ENCODE results near the gene MOB3B.
"Not testable (repeated sequence)": the region's sequence is repeated elsewhere in the genome, so short reads cannot be mapped to it uniquely, and the experiment has no call there.

Gene MOB3B

DNA sequence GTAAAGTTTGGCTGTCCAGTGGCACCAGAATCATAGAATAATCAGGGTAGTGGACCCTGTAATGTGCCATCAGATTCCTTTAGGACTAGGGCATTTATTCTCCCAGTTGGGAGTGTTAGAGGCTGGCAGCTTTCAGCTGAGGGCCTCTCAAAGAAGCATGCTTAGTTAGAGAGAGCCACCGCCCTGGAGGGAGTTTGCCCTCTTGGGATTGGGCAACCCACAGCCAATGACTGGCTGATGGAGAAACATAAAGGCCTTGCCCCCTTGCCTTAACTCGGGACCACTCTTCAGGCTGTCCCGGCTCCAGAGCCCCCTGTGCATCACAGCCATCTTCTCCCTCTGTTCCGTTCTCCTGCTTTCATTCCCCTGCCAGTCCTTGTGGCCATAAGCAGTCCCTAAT lies 26.0 kb downstream of the MOB3B start:
- H3K27me3 ChIP-seq (ENCODE audit: control insufficient read depth in 5 of 5, insufficient read depth in 4 of 5, low read length in 5 of 5) = no peaks in the 10 kb centered on the region
- no peak overlapping the region for H3K27ac ChIP-seq (ENCODE audit: low read depth, low read length)
- H3K4me3 ChIP-seq (ENCODE audit: low read depth in 1 of 5, low read length in 5 of 5) = no peak overlapping the region
- no peak overlapping the region for H3K9ac ChIP-seq (ENCODE audit: low read length in 5 of 5)
- H3K36me3 ChIP-seq (ENCODE audit: control insufficient read depth in 5 of 5, insufficient read depth in 5 of 5, low read length in 5 of 5) = no peaks in the 10 kb centered on the region
- H3K9me3 ChIP-seq (ENCODE audit: control insufficient read depth in 5 of 5, low read length in 5 of 5) = no peaks in the 10 kb centered on the region
- H3K4me1 ChIP-seq (ENCODE audit: control insufficient read depth in 5 of 5, insufficient read depth in 5 of 5, low read length in 5 of 5) = peaks cover 0 to 2% (median 0%) of the 10 kb centered on the region in 5 donors

GRCh38 chr9:27500902-27501301 lies 28.7 kb downstream of the MOB3B start:
- not testable (repeated sequence) for H3K36me3 ChIP-seq (ENCODE audit: control insufficient read depth in 5 of 5, insufficient read depth in 5 of 5, low read length in 5 of 5); H3K27me3 ChIP-seq (ENCODE audit: control insufficient read depth in 5 of 5, insufficient read depth in 4 of 5, low read length in 5 of 5); H3K9ac ChIP-seq (ENCODE audit: low read length in 5 of 5); H3K9me3 ChIP-seq (ENCODE audit: control insufficient read depth in 5 of 5, low read length in 5 of 5); H3K27ac ChIP-seq (ENCODE audit: low read depth, low read length); H3K4me3 ChIP-seq (ENCODE audit: low read depth in 1 of 5, low read length in 5 of 5); H3K4me1 ChIP-seq (ENCODE audit: control insufficient read depth in 5 of 5, insufficient read depth in 5 of 5, low read length in 5 of 5)

DNA sequence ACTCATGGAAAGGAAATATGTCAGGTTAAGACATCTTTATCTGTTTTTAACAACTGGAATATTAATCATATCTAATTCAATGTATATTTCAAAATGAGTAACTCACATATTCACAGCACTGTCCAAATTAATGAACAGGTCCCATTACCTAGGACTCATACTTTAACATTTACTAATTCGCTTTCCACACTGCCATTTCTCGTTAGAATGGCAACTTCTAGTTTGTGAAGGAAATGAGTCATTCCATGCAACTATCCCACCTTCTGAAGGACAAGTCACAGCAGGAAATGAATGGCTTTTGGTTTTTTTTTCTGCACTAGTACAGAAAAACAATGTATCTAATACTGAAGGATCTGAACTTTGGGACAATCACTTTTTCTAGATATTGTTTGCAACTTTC lies 30.2 kb downstream of the MOB3B start:
- Histone ChIP-seq H3K9ac (ENCODE audit: low read length in 5 of 5) (no peak overlapping the region), H3K9me3 (ENCODE audit: control insufficient read depth in 5 of 5, low read length in 5 of 5) (no peaks in the 10 kb centered on the region), H3K27me3 (ENCODE audit: control insufficient read depth in 5 of 5, insufficient read depth in 4 of 5, low read length in 5 of 5) (no peaks in the 10 kb centered on the region), H3K4me1 (ENCODE audit: control insufficient read depth in 5 of 5, insufficient read depth in 5 of 5, low read length in 5 of 5) (peaks cover 0 to 7% (median 5%) of the 10 kb centered on the region in 5 donors), H3K4me3 (ENCODE audit: low read depth in 1 of 5, low read length in 5 of 5) (no peak overlapping the region), H3K36me3 (ENCODE audit: control insufficient read depth in 5 of 5, insufficient read depth in 5 of 5, low read length in 5 of 5) (no peaks in the 10 kb centered on the region), H3K27ac (ENCODE audit: low read depth, low read length) (no peak overlapping the region)

- Histone ChIP-seq H3K9ac (ENCODE audit: low read length in 5 of 5) (no peak overlapping the region), H3K4me3 (ENCODE audit: low read depth in 1 of 5, low read length in 5 of 5) (no peak overlapping the region), H3K9me3 (ENCODE audit: control insufficient read depth in 5 of 5, low read length in 5 of 5) (no peaks in the 10 kb centered on the region), H3K27me3 (ENCODE audit: control insufficient read depth in 5 of 5, insufficient read depth in 4 of 5, low read length in 5 of 5) (no peaks in the 10 kb centered on the region), H3K27ac (ENCODE audit: low read depth, low read length) (no peak overlapping the region), H3K36me3 (ENCODE audit: control insufficient read depth in 5 of 5, insufficient read depth in 5 of 5, low read length in 5 of 5) (no peaks in the 10 kb centered on the region), H3K4me1 (ENCODE audit: control insufficient read depth in 5 of 5, insufficient read depth in 5 of 5, low read length in 5 of 5) (peaks cover 0 to 7% (median 5%) of the 10 kb centered on the region in 5 donors)
These were observed 31.7 kb downstream of the MOB3B start for GRCh38 chr9:27497883-27498417.

DNA sequence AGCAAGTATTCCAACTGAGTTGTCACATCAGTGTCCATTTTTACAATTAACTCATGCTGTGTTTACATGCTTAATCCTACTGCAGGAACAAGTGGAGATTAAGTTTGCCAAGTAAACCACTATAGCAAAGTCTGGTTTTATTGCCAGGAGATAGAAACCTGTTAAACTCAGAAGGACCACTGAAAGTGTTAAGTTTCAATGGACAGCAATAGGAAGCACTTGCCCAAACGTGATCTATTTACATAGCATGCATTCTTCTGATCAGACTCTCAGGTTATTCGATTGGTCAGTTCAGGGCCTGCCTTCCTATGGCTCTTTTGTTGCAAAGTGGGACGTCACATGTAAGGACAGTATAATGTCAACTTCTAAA lies 33.5 kb downstream of the MOB3B start:
- H3K36me3 ChIP-seq (ENCODE audit: control insufficient read depth in 5 of 5, insufficient read depth in 5 of 5, low read length in 5 of 5) = no peaks in the 10 kb centered on the region
- H3K27me3 ChIP-seq (ENCODE audit: control insufficient read depth in 5 of 5, insufficient read depth in 4 of 5, low read length in 5 of 5) = no peaks in the 10 kb centered on the region
- H3K27ac ChIP-seq (ENCODE audit: low read depth, low read length) = no peak overlapping the region
- H3K9me3 ChIP-seq (ENCODE audit: control insufficient read depth in 5 of 5, low read length in 5 of 5) = no peaks in the 10 kb centered on the region
- peaks cover 0 to 7% (median 5%) of the 10 kb centered on the region in 5 donors for H3K4me1 ChIP-seq (ENCODE audit: control insufficient read depth in 5 of 5, insufficient read depth in 5 of 5, low read length in 5 of 5)
- no peak overlapping the region for H3K4me3 ChIP-seq (ENCODE audit: low read depth in 1 of 5, low read length in 5 of 5)
- H3K9ac ChIP-seq (ENCODE audit: low read length in 5 of 5) = no peak overlapping the region

DNA sequence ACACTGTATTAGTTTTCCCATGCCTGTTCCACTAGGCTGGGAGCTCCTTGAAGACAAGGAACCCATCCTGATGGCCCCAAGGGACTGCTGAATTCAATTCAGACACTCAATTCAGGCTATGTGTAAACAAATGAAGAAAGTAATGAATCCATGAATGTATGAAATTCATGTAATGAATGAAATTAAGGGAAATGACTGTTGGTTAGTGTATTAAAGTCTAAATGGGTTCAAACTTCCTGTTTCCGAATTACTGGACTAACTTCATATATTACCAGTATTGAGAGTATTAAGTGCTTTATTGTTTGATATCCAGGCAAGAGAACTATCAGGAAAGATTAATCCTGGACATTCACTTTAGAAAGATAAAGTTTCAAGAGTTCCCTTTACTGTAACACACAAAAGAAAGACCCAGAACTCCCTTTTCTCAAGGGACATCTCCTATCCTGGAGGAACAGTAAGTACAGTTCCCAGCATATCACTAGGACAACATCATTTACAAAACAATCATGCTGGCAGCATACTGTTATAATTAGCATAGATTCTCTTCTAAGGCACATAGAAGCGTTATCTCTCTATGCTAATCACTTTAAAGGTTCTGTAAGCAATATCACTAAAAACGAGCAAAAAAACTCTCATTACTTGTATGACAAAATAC lies 34.0 kb downstream of the MOB3B start:
- H3K36me3 ChIP-seq (ENCODE audit: control insufficient read depth in 5 of 5, insufficient read depth in 5 of 5, low read length in 5 of 5) = no peaks in the 10 kb centered on the region
- no peaks in the 10 kb centered on the region for H3K27me3 ChIP-seq (ENCODE audit: control insufficient read depth in 5 of 5, insufficient read depth in 4 of 5, low read length in 5 of 5)
- no peak overlapping the region for H3K9ac ChIP-seq (ENCODE audit: low read length in 5 of 5)
- no peaks in the 10 kb centered on the region for H3K9me3 ChIP-seq (ENCODE audit: control insufficient read depth in 5 of 5, low read length in 5 of 5)
- H3K4me3 ChIP-seq (ENCODE audit: low read depth in 1 of 5, low read length in 5 of 5) = no peak overlapping the region
- no peak overlapping the region for H3K27ac ChIP-seq (ENCODE audit: low read depth, low read length)
- H3K4me1 ChIP-seq (ENCODE audit: control insufficient read depth in 5 of 5, insufficient read depth in 5 of 5, low read length in 5 of 5) = peaks cover 0 to 7% (median 5%) of the 10 kb centered on the region in 5 donors

DNA sequence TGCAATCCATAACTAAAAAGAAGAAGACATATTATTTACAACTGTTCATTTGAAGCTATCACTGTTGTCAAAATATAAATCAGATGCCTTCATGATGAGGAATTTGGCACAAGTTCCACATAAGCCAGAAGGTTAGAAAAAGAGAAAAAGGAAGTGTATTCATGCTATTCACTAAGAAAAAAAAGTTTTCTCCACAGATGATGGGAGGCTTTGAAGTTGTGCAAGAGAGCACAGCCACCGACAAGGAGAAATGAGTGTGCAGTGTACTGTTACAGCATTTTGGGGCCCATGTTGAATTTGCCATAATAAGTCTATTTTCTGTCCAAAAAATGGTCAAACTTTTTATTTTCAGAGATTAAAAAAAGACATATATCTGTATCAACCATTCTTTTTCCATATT lies 38.5 kb downstream of the MOB3B start:
- Histone ChIP-seq H3K4me1 (ENCODE audit: control insufficient read depth in 5 of 5, insufficient read depth in 5 of 5, low read length in 5 of 5) (peaks cover 0 to 6% (median 4%) of the 10 kb centered on the region in 5 donors), H3K36me3 (ENCODE audit: control insufficient read depth in 5 of 5, insufficient read depth in 5 of 5, low read length in 5 of 5) (no peaks in the 10 kb centered on the region), H3K27ac (ENCODE audit: low read depth, low read length) (no peak overlapping the region), H3K9me3 (ENCODE audit: control insufficient read depth in 5 of 5, low read length in 5 of 5) (no peaks in the 10 kb centered on the region), H3K27me3 (ENCODE audit: control insufficient read depth in 5 of 5, insufficient read depth in 4 of 5, low read length in 5 of 5) (no peaks in the 10 kb centered on the region), H3K9ac (ENCODE audit: low read length in 5 of 5) (no peak overlapping the region), H3K4me3 (ENCODE audit: low read depth in 1 of 5, low read length in 5 of 5) (no peak overlapping the region)

GRCh38 chr9:27489087-27489876 lies 40.3 kb downstream of the MOB3B start:
- no peaks in the 10 kb centered on the region for H3K4me1 ChIP-seq (ENCODE audit: control insufficient read depth in 5 of 5, insufficient read depth in 5 of 5, low read length in 5 of 5)
- no peaks in the 10 kb centered on the region for H3K9me3 ChIP-seq (ENCODE audit: control insufficient read depth in 5 of 5, low read length in 5 of 5)
- H3K27ac ChIP-seq (ENCODE audit: low read depth, low read length) = no peak overlapping the region
- no peak overlapping the region for H3K4me3 ChIP-seq (ENCODE audit: low read depth in 1 of 5, low read length in 5 of 5)
- no peak overlapping the region for H3K9ac ChIP-seq (ENCODE audit: low read length in 5 of 5)
- H3K27me3 ChIP-seq (ENCODE audit: control insufficient read depth in 5 of 5, insufficient read depth in 4 of 5, low read length in 5 of 5) = no peaks in the 10 kb centered on the region
- H3K36me3 ChIP-seq (ENCODE audit: control insufficient read depth in 5 of 5, insufficient read depth in 5 of 5, low read length in 5 of 5) = no peaks in the 10 kb centered on the region

GRCh38 chr9:27487927-27488326 lies 41.7 kb downstream of the MOB3B start:
- Histone ChIP-seq H3K27me3 (ENCODE audit: control insufficient read depth in 5 of 5, insufficient read depth in 4 of 5, low read length in 5 of 5) (no peaks in the 10 kb centered on the region), H3K36me3 (ENCODE audit: control insufficient read depth in 5 of 5, insufficient read depth in 5 of 5, low read length in 5 of 5) (no peaks in the 10 kb centered on the region), H3K9ac (ENCODE audit: low read length in 5 of 5) (no peak overlapping the region), H3K27ac (ENCODE audit: low read depth, low read length) (no peak overlapping the region), H3K9me3 (ENCODE audit: control insufficient read depth in 5 of 5, low read length in 5 of 5) (no peaks in the 10 kb centered on the region), H3K4me3 (ENCODE audit: low read depth in 1 of 5, low read length in 5 of 5) (no peak overlapping the region), H3K4me1 (ENCODE audit: control insufficient read depth in 5 of 5, insufficient read depth in 5 of 5, low read length in 5 of 5) (no peaks in the 10 kb centered on the region)

- Histone ChIP-seq H3K27ac (ENCODE audit: low read depth, low read length) (no peak overlapping the region), H3K27me3 (ENCODE audit: control insufficient read depth in 5 of 5, insufficient read depth in 4 of 5, low read length in 5 of 5) (no peaks in the 10 kb centered on the region), H3K36me3 (ENCODE audit: control insufficient read depth in 5 of 5, insufficient read depth in 5 of 5, low read length in 5 of 5) (no peaks in the 10 kb centered on the region), H3K9me3 (ENCODE audit: control insufficient read depth in 5 of 5, low read length in 5 of 5) (no peaks in the 10 kb centered on the region), H3K4me3 (ENCODE audit: low read depth in 1 of 5, low read length in 5 of 5) (no peak overlapping the region), H3K4me1 (ENCODE audit: control insufficient read depth in 5 of 5, insufficient read depth in 5 of 5, low read length in 5 of 5) (no peaks in the 10 kb centered on the region), H3K9ac (ENCODE audit: low read length in 5 of 5) (no peak overlapping the region)
These were observed 42.4 kb downstream of the MOB3B start for GRCh38 chr9:27487128-27487640.
